ENCODE data around the gene MFNG. TPM values are rescaled to one million over a fixed set of nuclear protein-coding genes. Genes with fewer than 3 reads are reported as not detected.
"Not testable (repeated sequence)": the region's sequence is repeated elsewhere in the genome, so short reads cannot be mapped to it uniquely, and the experiment has no call there.

MFNG gene
- total RNA-seq, 1 donor = 0.72 TPM

- no peaks in the 10 kb centered on the region for H3K9me3 ChIP-seq (ENCODE audit: low read depth, low read length)
- TF ChIP-seq CTCF (IDR thresholded peaks at IDR 0.05; ENCODE audit: extremely low read depth, low read depth, low read length) = no peak
- H3K79me2 ChIP-seq (ENCODE audit: insufficient read depth, low read length) = no peaks in the 10 kb centered on the region
- H4K20me1 ChIP-seq (ENCODE audit: insufficient read depth, low read length) = no peaks in the 10 kb centered on the region
- no peak for DNase-seq (ENCODE audit: insufficient read length, low spot score, missing footprints)
- no peaks in the 10 kb centered on the region for H3K36me3 ChIP-seq (ENCODE audit: insufficient read depth, low read length)
- H3K4me1 ChIP-seq (ENCODE audit: insufficient read depth, low read length) = peaks cover 4% of the 10 kb centered on the region
- H3K27me3 ChIP-seq (ENCODE audit: insufficient read depth, low read length) = peaks cover 73% of the 10 kb centered on the region
- H2AFZ ChIP-seq (ENCODE audit: low read length) = no peak overlapping the region
- H3K4me3 ChIP-seq (ENCODE audit: insufficient read depth, low read length) = no peak overlapping the region
- H3K4me2 ChIP-seq (ENCODE audit: insufficient read depth, low read length) = no peak overlapping the region
- no peak overlapping the region for H3K27ac ChIP-seq (ENCODE audit: low read depth, low read length)
Observed at GRCh38 chr22:37470087-37470445, 16.1 kb downstream of the MFNG start.

- no peaks in the 10 kb centered on the region for H3K79me2 ChIP-seq (ENCODE audit: insufficient read depth, low read length)
- no peak overlapping the region for H3K4me3 ChIP-seq (ENCODE audit: insufficient read depth, low read length)
- no peak for DNase-seq (ENCODE audit: insufficient read length, low spot score, missing footprints)
- no peak overlapping the region for H3K27ac ChIP-seq (ENCODE audit: low read depth, low read length)
- H2AFZ ChIP-seq (ENCODE audit: low read length) = no peak overlapping the region
- no peak overlapping the region for H3K4me2 ChIP-seq (ENCODE audit: insufficient read depth, low read length)
- peaks cover 71% of the 10 kb centered on the region for H3K27me3 ChIP-seq (ENCODE audit: insufficient read depth, low read length)
- H3K9me3 ChIP-seq (ENCODE audit: low read depth, low read length) = no peaks in the 10 kb centered on the region
- TF ChIP-seq CTCF (IDR thresholded peaks at IDR 0.05; ENCODE audit: extremely low read depth, low read depth, low read length) = no peak
- H4K20me1 ChIP-seq (ENCODE audit: insufficient read depth, low read length) = no peaks in the 10 kb centered on the region
- no peaks in the 10 kb centered on the region for H3K4me1 ChIP-seq (ENCODE audit: insufficient read depth, low read length)
- no peaks in the 10 kb centered on the region for H3K36me3 ChIP-seq (ENCODE audit: insufficient read depth, low read length)
Observed at GRCh38 chr22:37469416-37470086, 16.6 kb downstream of the MFNG start.

GRCh38 chr22:37468201-37468695 lies 17.9 kb downstream of the MFNG start:
- H2AFZ ChIP-seq (ENCODE audit: low read length); H4K20me1 ChIP-seq (ENCODE audit: insufficient read depth, low read length); H3K79me2 ChIP-seq (ENCODE audit: insufficient read depth, low read length); H3K36me3 ChIP-seq (ENCODE audit: insufficient read depth, low read length); H3K4me2 ChIP-seq (ENCODE audit: insufficient read depth, low read length); H3K4me3 ChIP-seq (ENCODE audit: insufficient read depth, low read length); H3K9me3 ChIP-seq (ENCODE audit: low read depth, low read length); H3K27ac ChIP-seq (ENCODE audit: low read depth, low read length); H3K4me1 ChIP-seq (ENCODE audit: insufficient read depth, low read length): not testable (repeated sequence)
- DNase-seq (ENCODE audit: insufficient read length, low spot score, missing footprints) = peak; percentile 51
- peaks cover 59% of the 10 kb centered on the region for H3K27me3 ChIP-seq (ENCODE audit: insufficient read depth, low read length)

- Histone ChIP-seq H3K79me2 (ENCODE audit: insufficient read depth, low read length) (no peaks in the 10 kb centered on the region), H3K4me1 (ENCODE audit: insufficient read depth, low read length) (no peaks in the 10 kb centered on the region), H2AFZ (ENCODE audit: low read length) (no peak overlapping the region), H3K4me2 (ENCODE audit: insufficient read depth, low read length) (no peak overlapping the region), H3K4me3 (ENCODE audit: insufficient read depth, low read length) (no peak overlapping the region), H3K27me3 (ENCODE audit: insufficient read depth, low read length) (peaks cover 59% of the 10 kb centered on the region), H3K9me3 (ENCODE audit: low read depth, low read length) (no peaks in the 10 kb centered on the region), H3K27ac (ENCODE audit: low read depth, low read length) (no peak overlapping the region), H3K36me3 (ENCODE audit: insufficient read depth, low read length) (no peaks in the 10 kb centered on the region), H4K20me1 (ENCODE audit: insufficient read depth, low read length) (no peaks in the 10 kb centered on the region)
- peak; percentile 54 for DNase-seq (ENCODE audit: insufficient read length, low spot score, missing footprints)
- no peak for TF ChIP-seq CTCF (IDR thresholded peaks at IDR 0.05; ENCODE audit: extremely low read depth, low read depth, low read length)
Observed at GRCh38 chr22:37467391-37467955, 18.7 kb downstream of the MFNG start.

All from osteoblast (primary cell).